ENCODE results near the gene RASA2. TPM values are rescaled to one million over a fixed set of nuclear protein-coding genes. Genes with fewer than 3 reads are reported as not detected.
"Not testable (repeated sequence)": the region's sequence is repeated elsewhere in the genome, so short reads cannot be mapped to it uniquely, and the experiment has no call there.

RASA2 gene
- polyA plus RNA-seq, 1 donor = 10.7 TPM

GRCh38 chr3:141594357-141594756, 107.5 kb downstream of the RASA2 start:
- DNase-seq = no peak

GRCh38 chr3:141597931-141598330, 111.1 kb downstream of the RASA2 start:
- DNase-seq = no peak

GRCh38 chr3:141600331-141600730, 113.5 kb downstream of the RASA2 start:
- DNase-seq = no peak

GRCh38 chr3:141602706-141603105, 115.9 kb downstream of the RASA2 start:
- no peak for DNase-seq

GRCh38 chr3:141603473-141604035, 116.7 kb downstream of the RASA2 start:
- DNase-seq = no peak

GRCh38 chr3:141605883-141606282, 119.1 kb downstream of the RASA2 start:
- DNase-seq = no peak

GRCh38 chr3:141608438-141608837, 121.6 kb downstream of the RASA2 start:
- no peak for DNase-seq

- no peak for DNase-seq
Observed at GRCh38 chr3:141610939-141611338, 124.1 kb downstream of the RASA2 start.

- no peak for DNase-seq
Observed at GRCh38 chr3:141618103-141618910, 131.5 kb downstream of the RASA2 start.

GRCh38 chr3:141618938-141619337, 132.1 kb downstream of the RASA2 start:
- DNase-seq = no peak

- no peak for DNase-seq
Observed at GRCh38 chr3:141619450-141619849, 132.6 kb downstream of the RASA2 start.

- no peak for DNase-seq
Observed at GRCh38 chr3:141623691-141624090, 136.9 kb downstream of the RASA2 start.

GRCh38 chr3:141625506-141625905, 138.7 kb downstream of the RASA2 start:
- no peak for DNase-seq

- not testable (repeated sequence) for DNase-seq
Observed at GRCh38 chr3:141628334-141628733, 141.5 kb downstream of the RASA2 start.

- not testable (repeated sequence) for DNase-seq
Observed at GRCh38 chr3:141628868-141629441, 142.1 kb downstream of the RASA2 start.

- no peak for DNase-seq
Observed at GRCh38 chr3:141629976-141630375, 143.1 kb downstream of the RASA2 start.

GRCh38 chr3:141632779-141633374, 146.1 kb downstream of the RASA2 start:
- DNase-seq = no peak

GRCh38 chr3:141642215-141642614, 155.4 kb downstream of the RASA2 start:
- no peak for DNase-seq

GRCh38 chr3:141643391-141643790, 156.6 kb downstream of the RASA2 start:
- DNase-seq = no peak

GRCh38 chr3:141643796-141644195, 157.0 kb downstream of the RASA2 start:
- DNase-seq = no peak

- DNase-seq = peak; percentile 27
Observed at GRCh38 chr3:141644931-141645330, 158.1 kb downstream of the RASA2 start.

- DNase-seq = peak; percentile 18
Observed at GRCh38 chr3:141646760-141647561, 160.1 kb downstream of the RASA2 start.

GRCh38 chr3:141647562-141647915, 160.7 kb downstream of the RASA2 start:
- no peak for DNase-seq
